Skin epidermis (tissue), 12 donors: Measurements from ENCODE around the gene GOLGA2.

Source experiments
- H3K27ac ChIP-seq, 21 experiments: fragments of 200-600 bp; sonication (generic) in 11 of 21; one replicate each; pipeline ENCODE4 v1.5.0; 2020; ENCODE audit warnings: mild to moderate bottlenecking in 3 of 21, inconsistent platforms in 2 of 21, moderate library complexity in 2 of 21
- H3K4me3 ChIP-seq, 7 experiments: fragments of 200-600 bp; sonication (generic) in 2 of 7; one replicate each; pipeline ENCODE4 v1.5.0; 2020; ENCODE audit warnings: inconsistent platforms in 2 of 7, mild to moderate bottlenecking in 2 of 7, moderate library complexity in 1 of 7

The GOLGA2 gene

GRCh38 chr9:128262687-128263086 lies 13.1 kb downstream of the GOLGA2 start:
- Histone ChIP-seq H3K27ac (peak overlapping the region in 2 of 21 experiments; percentile 26 to 48), H3K4me3 (no peak overlapping the region)

- Histone ChIP-seq H3K27ac (no peak overlapping the region), H3K4me3 (no peak overlapping the region)
Measured at GRCh38 chr9:128260340-128260739, 15.5 kb downstream of the GOLGA2 start.

GRCh38 chr9:128259156-128259555 lies 16.7 kb downstream of the GOLGA2 start:
- Histone ChIP-seq H3K4me3 (no peak overlapping the region), H3K27ac (no peak overlapping the region)

GRCh38 chr9:128258326-128258725 lies 17.5 kb downstream of the GOLGA2 start:
- Histone ChIP-seq H3K27ac (no peak overlapping the region), H3K4me3 (no peak overlapping the region)

GRCh38 chr9:128257907-128258306 lies 17.9 kb downstream of the GOLGA2 start:
- no peak overlapping the region for H3K4me3 ChIP-seq
- H3K27ac ChIP-seq: no peak overlapping the region

- Histone ChIP-seq H3K27ac (no peak overlapping the region), H3K4me3 (no peak overlapping the region)
Measured at GRCh38 chr9:128257086-128257825, 18.6 kb downstream of the GOLGA2 start.

- Histone ChIP-seq H3K4me3 (no peak overlapping the region), H3K27ac (peak overlapping the region in 1 of 21 experiments; percentile 30)
Measured at GRCh38 chr9:128254855-128255759, 20.7 kb downstream of the GOLGA2 start.

GRCh38 chr9:128254362-128254761 lies 21.4 kb downstream of the GOLGA2 start:
- Histone ChIP-seq H3K27ac (peak overlapping the region in 2 of 21 experiments; percentile 13 to 30), H3K4me3 (no peak overlapping the region)

- no peak overlapping the region for H3K4me3 ChIP-seq
- H3K27ac ChIP-seq: peak overlapping the region in 1 of 21 experiments; percentile 13
Measured at GRCh38 chr9:128253991-128254346, 21.8 kb downstream of the GOLGA2 start.

GRCh38 chr9:128253140-128253990 lies 22.4 kb downstream of the GOLGA2 start:
- H3K4me3 ChIP-seq: no peak overlapping the region
- H3K27ac ChIP-seq: peak overlapping the region in 1 of 21 experiments; percentile 13

- Histone ChIP-seq H3K27ac (no peak overlapping the region), H3K4me3 (no peak overlapping the region)
Measured at GRCh38 chr9:128252317-128253139, 23.3 kb downstream of the GOLGA2 start.

GRCh38 chr9:128251732-128252100 lies 24.1 kb downstream of the GOLGA2 start:
- H3K27ac ChIP-seq: no peak overlapping the region

GRCh38 chr9:128250839-128251731 lies 24.7 kb downstream of the GOLGA2 start:
- peak overlapping the region; percentile 24 to 55 (median 44) for H3K4me3 ChIP-seq
- peak overlapping the region in 13 of 21 experiments; percentile 4 to 79 (median 43) for H3K27ac ChIP-seq

More at GRCh38 chr9:128251732-128252100, 24.1 kb downstream of the GOLGA2 start:
- no peak overlapping the region for H3K4me3 ChIP-seq

GRCh38 chr9:128249908-128250838 lies 25.6 kb downstream of the GOLGA2 start:
- Histone ChIP-seq H3K4me3 (peak overlapping the region; percentile 24 to 55 (median 44)), H3K27ac (peak overlapping the region in 13 of 21 experiments; percentile 4 to 79 (median 43))

- H3K4me3 ChIP-seq: peak overlapping the region in 1 of 7 experiments; percentile 55
- peak overlapping the region in 1 of 21 experiments; percentile 46 for H3K27ac ChIP-seq
Measured at GRCh38 chr9:128249558-128249907, 26.3 kb downstream of the GOLGA2 start.

- H3K27ac ChIP-seq: peak overlapping the region in 2 of 21 experiments; percentile 30 to 39
- H3K4me3 ChIP-seq: no peak overlapping the region
Measured at GRCh38 chr9:128247226-128247803, 28.5 kb downstream of the GOLGA2 start.

GRCh38 chr9:128246471-128246870 lies 29.3 kb downstream of the GOLGA2 start:
- Histone ChIP-seq H3K27ac (peak overlapping the region in 17 of 21 experiments; percentile 2 to 92 (median 67)), H3K4me3 (no peak overlapping the region)
